Astrocyte of the cerebellum (primary cell): ENCODE data around the gene MT1M.

Source experiments
- DNase-seq: peaks from one replicate; pipeline ENCODE4 v3.0.0-alpha.2; 2011; ENCODE audit warnings: low read depth
- H3K4me3 ChIP-seq: 2 replicates; pipeline ENCODE4 v1.5.1; 2011; ENCODE audit warnings: mild to moderate bottlenecking, low read depth, low read length, moderate library complexity
- CTCF ChIP-seq: IDR thresholded peaks from 2 replicates; pipeline ENCODE4 v1.5.1; 2012; ENCODE audit warnings: low read length, low read depth, moderate library complexity, mild to moderate bottlenecking; ENCODE audit errors: missing control alignments
- in situ Hi-C: cut with HindIII; loops from 2 replicates; pipeline ENCODE4 v1.10.0; 2017; ENCODE audit warnings: low sequenced_read_pairs

The MT1M gene

GRCh38 chr16:56626685-56627084 is 5.8 kb upstream of the MT1M start:
- in situ Hi-C loops: no loop called here
- no peak for TF ChIP-seq CTCF
- DNase-seq: no peak
- peak overlapping the region; percentile 48 for H3K4me3 ChIP-seq

- H3K4me3 ChIP-seq: no peak overlapping the region
- in situ Hi-C loops: no loop called here
- no peak for TF ChIP-seq CTCF
- DNase-seq: no peak
Observed at GRCh38 chr16:56628486-56629350, 3.7 kb upstream of the MT1M start.

- no peak for DNase-seq
- in situ Hi-C loops: no loop called here
- H3K4me3 ChIP-seq: no peak overlapping the region
- no peak for TF ChIP-seq CTCF
Observed at GRCh38 chr16:56629531-56629930, 2.9 kb upstream of the MT1M start.

DNA sequence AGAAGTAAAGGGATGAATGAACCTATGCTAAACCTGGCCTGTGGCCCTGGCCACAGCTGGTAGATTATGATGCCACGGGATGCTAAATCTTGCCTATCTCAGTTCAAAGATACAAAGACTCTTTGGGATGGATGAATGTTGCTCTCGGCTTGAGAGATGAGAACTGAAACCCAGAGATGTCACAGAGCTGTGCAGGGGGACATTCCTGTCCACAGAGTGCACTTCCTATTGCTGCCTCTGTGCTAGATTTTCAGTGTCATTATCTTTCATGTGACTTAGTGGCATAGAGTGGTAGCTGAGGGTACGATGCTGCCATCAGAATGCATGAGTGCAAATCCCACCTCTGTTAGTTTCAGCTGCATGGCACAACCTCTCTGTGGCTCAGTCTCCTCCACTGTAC is 2.3 kb upstream of the MT1M start:
- TF ChIP-seq CTCF: no peak
- DNase-seq: no peak
- no peak overlapping the region for H3K4me3 ChIP-seq
- in situ Hi-C loops: no loop called here

DNA sequence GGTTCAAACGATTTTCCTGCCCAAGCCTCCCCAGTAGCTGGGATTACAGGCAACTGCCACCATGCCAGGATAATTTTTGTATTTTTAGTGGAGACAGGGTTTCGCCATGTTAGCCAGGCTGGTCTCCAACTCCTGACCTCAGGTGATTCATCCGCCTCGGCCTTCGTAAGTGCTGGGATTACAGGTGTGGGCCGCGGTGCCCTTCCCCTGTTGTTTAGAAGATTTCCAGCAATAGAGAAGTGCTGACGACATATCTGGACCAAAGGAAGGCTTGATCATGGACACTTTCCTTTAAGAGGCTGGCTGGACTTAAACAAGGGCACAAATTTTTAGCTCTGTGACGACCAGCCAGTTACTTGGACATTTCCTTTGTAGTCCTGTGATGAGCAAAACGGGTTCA is 1.3 kb upstream of the MT1M start:
- H3K4me3 ChIP-seq: no peak overlapping the region
- in situ Hi-C loops: no loop called here
- TF ChIP-seq CTCF: no peak
- no peak for DNase-seq

GRCh38 chr16:56631832-56632155 is 665 bp upstream of the MT1M start:
- peak overlapping the region; percentile 38 for H3K4me3 ChIP-seq
- in situ Hi-C loops: no loop called here
- TF ChIP-seq CTCF: no peak
- no peak for DNase-seq
